Karpas-422 (cell line): ENCODE measurements around the gene GRB14. TPM values are rescaled to one million over a fixed set of nuclear protein-coding genes. Genes with fewer than 3 reads are reported as not detected.

Source experiments
- DNase-seq: peaks from one replicate; pipeline ENCODE4 v3.0.0-alpha.2; 2015
- H2AFZ ChIP-seq: fragments of 200-600 bp; sonication (generic); 2 replicates; pipeline ENCODE4 v1.6.1; 2014; ENCODE audit warnings: antibody characterized with exemption, low read length, mixed read lengths
- H3K27ac ChIP-seq: fragments of 200-600 bp; sonication (generic); 2 replicates; pipeline ENCODE4 v1.5.1; 2014; ENCODE audit warnings: mild to moderate bottlenecking, low read length, moderate library complexity
- H3K27me3 ChIP-seq: fragments of 200-600 bp; sonication (generic); 2 replicates; pipeline ENCODE4 v1.6.1; 2014; ENCODE audit warnings: low read length, mixed read lengths
- H3K36me3 ChIP-seq: fragments of 200-600 bp; sonication (generic); 2 replicates; pipeline ENCODE4 v1.6.1; 2014; ENCODE audit warnings: low read length, mixed read lengths; ENCODE audit not compliant: insufficient read depth
- H3K4me1 ChIP-seq: fragments of 200-600 bp; sonication (generic); 2 replicates; pipeline ENCODE4 v1.6.1; 2014; ENCODE audit warnings: mild to moderate bottlenecking, low read length, mixed read lengths
- H3K4me2 ChIP-seq: fragments of 200-600 bp; sonication (generic); 2 replicates; pipeline ENCODE4 v1.6.1; 2014; ENCODE audit warnings: low read length, low read depth, mild to moderate bottlenecking; ENCODE audit not compliant: poor library complexity, severe bottlenecking
- H3K4me3 ChIP-seq: fragments of 200-600 bp; sonication (generic); 2 replicates; pipeline ENCODE4 v1.5.1; 2014; ENCODE audit warnings: mild to moderate bottlenecking, antibody characterized with exemption, low read length, mixed read lengths
- H3K79me2 ChIP-seq: fragments of 200-600 bp; sonication (generic); 2 replicates; pipeline ENCODE4 v1.6.1; 2014; ENCODE audit warnings: mild to moderate bottlenecking, low read length, mixed read lengths
- H3K9ac ChIP-seq: fragments of 200-600 bp; sonication (generic); 2 replicates; pipeline ENCODE4 v1.6.0; 2014; ENCODE audit warnings: low read length
- H3K9me2 ChIP-seq: fragments of 200-600 bp; sonication (generic), shearing (Covaris generic); replicated peaks from 2 replicates; pipeline ENCODE4 v1.6.0; 2014; ENCODE audit warnings: mild to moderate bottlenecking, low read length, moderate library complexity; ENCODE audit not compliant: insufficient read depth
- H3K9me3 ChIP-seq: fragments of 300-700, 200-600 bp; sonication (generic); 2 replicates; pipeline ENCODE4 v1.6.1; 2014; ENCODE audit warnings: low read length, mixed read lengths
- H4K20me1 ChIP-seq: fragments of 200-600 bp; sonication (generic); 2 replicates; pipeline ENCODE4 v1.6.1; 2014; ENCODE audit warnings: mild to moderate bottlenecking, antibody characterized with exemption, low read length, low read depth; ENCODE audit not compliant: insufficient read depth
- total RNA-seq: library from RNA; depleted of rRNA; stranded (reverse); fragments of >200 nt; shearing (Covaris generic); gene quantifications from 2 replicates; pipeline ENCODE4 v1.2.3, GENCODE V29; 2014; ENCODE audit warnings: low replicate concordance

The GRB14 gene
- total RNA-seq, 1 experiment from 2014 or later, result not detected

GRCh38 chr2:164624316-164624715, 3.0 kb upstream of the GRB14 start:
- H3K4me2 ChIP-seq, result no peak overlapping the region
- no peak overlapping the region for H3K9ac ChIP-seq
- no peaks in the 10 kb centered on the region for H3K27me3 ChIP-seq
- H4K20me1 ChIP-seq, result no peaks in the 10 kb centered on the region
- no peaks in the 10 kb centered on the region for H3K9me2 ChIP-seq
- no peak overlapping the region for H2AFZ ChIP-seq
- H3K27ac ChIP-seq, result no peak overlapping the region
- no peaks in the 10 kb centered on the region for H3K4me1 ChIP-seq
- no peaks in the 10 kb centered on the region for H3K36me3 ChIP-seq
- H3K9me3 ChIP-seq, result no peaks in the 10 kb centered on the region
- no peaks in the 10 kb centered on the region for H3K79me2 ChIP-seq
- no peak overlapping the region for H3K4me3 ChIP-seq
- DNase-seq, result no peak

- H3K4me1 ChIP-seq, result no peaks in the 10 kb centered on the region
- no peak overlapping the region for H2AFZ ChIP-seq
- DNase-seq, result no peak
- H3K79me2 ChIP-seq, result no peaks in the 10 kb centered on the region
- no peak overlapping the region for H3K9ac ChIP-seq
- no peak overlapping the region for H3K4me2 ChIP-seq
- H3K4me3 ChIP-seq, result no peak overlapping the region
- no peaks in the 10 kb centered on the region for H3K9me2 ChIP-seq
- no peak overlapping the region for H3K27ac ChIP-seq
- no peaks in the 10 kb centered on the region for H4K20me1 ChIP-seq
- H3K27me3 ChIP-seq, result no peaks in the 10 kb centered on the region
- H3K36me3 ChIP-seq, result no peaks in the 10 kb centered on the region
- no peaks in the 10 kb centered on the region for H3K9me3 ChIP-seq
Measured at GRCh38 chr2:164622338-164623106, 1.2 kb upstream of the GRB14 start.

- Histone ChIP-seq H3K4me3 (no peak overlapping the region), H3K9me2 (no peaks in the 10 kb centered on the region), H3K79me2 (no peaks in the 10 kb centered on the region), H2AFZ (no peak overlapping the region), H3K36me3 (no peaks in the 10 kb centered on the region), H4K20me1 (no peaks in the 10 kb centered on the region), H3K9ac (no peak overlapping the region), H3K27ac (no peak overlapping the region), H3K4me1 (no peaks in the 10 kb centered on the region), H3K4me2 (no peak overlapping the region), H3K9me3 (no peaks in the 10 kb centered on the region), H3K27me3 (no peaks in the 10 kb centered on the region)
- no peak for DNase-seq
Measured at GRCh38 chr2:164621764-164622105, 453 bp upstream of the GRB14 start.

- H3K4me3 ChIP-seq, result no peak overlapping the region
- H3K9me3 ChIP-seq, result no peaks in the 10 kb centered on the region
- H3K9me2 ChIP-seq, result no peaks in the 10 kb centered on the region
- no peaks in the 10 kb centered on the region for H3K36me3 ChIP-seq
- DNase-seq, result no peak
- H4K20me1 ChIP-seq, result no peaks in the 10 kb centered on the region
- H3K27ac ChIP-seq, result no peak overlapping the region
- H3K79me2 ChIP-seq, result no peaks in the 10 kb centered on the region
- no peak overlapping the region for H3K9ac ChIP-seq
- H3K4me2 ChIP-seq, result no peak overlapping the region
- no peak overlapping the region for H2AFZ ChIP-seq
- no peaks in the 10 kb centered on the region for H3K27me3 ChIP-seq
- no peaks in the 10 kb centered on the region for H3K4me1 ChIP-seq
Measured at GRCh38 chr2:164620457-164620856, 825 bp downstream of the GRB14 start.

GRCh38 chr2:164617466-164617865, 3.8 kb downstream of the GRB14 start:
- no peaks in the 10 kb centered on the region for H3K9me2 ChIP-seq
- H3K27me3 ChIP-seq, result no peaks in the 10 kb centered on the region
- H3K4me2 ChIP-seq, result no peak overlapping the region
- no peaks in the 10 kb centered on the region for H3K9me3 ChIP-seq
- H2AFZ ChIP-seq, result no peak overlapping the region
- no peak for DNase-seq
- no peak overlapping the region for H3K9ac ChIP-seq
- H3K79me2 ChIP-seq, result no peaks in the 10 kb centered on the region
- no peaks in the 10 kb centered on the region for H3K4me1 ChIP-seq
- no peak overlapping the region for H3K27ac ChIP-seq
- no peaks in the 10 kb centered on the region for H4K20me1 ChIP-seq
- no peak overlapping the region for H3K4me3 ChIP-seq
- H3K36me3 ChIP-seq, result no peaks in the 10 kb centered on the region

- no peak overlapping the region for H3K27ac ChIP-seq
- H3K27me3 ChIP-seq, result no peaks in the 10 kb centered on the region
- H3K4me3 ChIP-seq, result no peak overlapping the region
- H3K9me3 ChIP-seq, result no peaks in the 10 kb centered on the region
- H4K20me1 ChIP-seq, result no peaks in the 10 kb centered on the region
- H3K79me2 ChIP-seq, result no peaks in the 10 kb centered on the region
- no peaks in the 10 kb centered on the region for H3K9me2 ChIP-seq
- H2AFZ ChIP-seq, result no peak overlapping the region
- H3K4me2 ChIP-seq, result no peak overlapping the region
- H3K36me3 ChIP-seq, result no peaks in the 10 kb centered on the region
- H3K4me1 ChIP-seq, result no peaks in the 10 kb centered on the region
- DNase-seq, result no peak
- no peak overlapping the region for H3K9ac ChIP-seq
Measured at GRCh38 chr2:164613321-164613982, 7.8 kb downstream of the GRB14 start.

- Histone ChIP-seq H3K9me2 (no peaks in the 10 kb centered on the region), H3K9me3 (no peaks in the 10 kb centered on the region), H3K79me2 (no peaks in the 10 kb centered on the region), H3K27ac (no peak overlapping the region), H2AFZ (no peak overlapping the region), H3K4me3 (no peak overlapping the region), H3K27me3 (no peaks in the 10 kb centered on the region), H3K9ac (no peak overlapping the region), H3K4me2 (no peak overlapping the region), H3K36me3 (no peaks in the 10 kb centered on the region), H3K4me1 (no peaks in the 10 kb centered on the region), H4K20me1 (no peaks in the 10 kb centered on the region)
- no peak for DNase-seq
Measured at GRCh38 chr2:164609790-164610189, 11.5 kb downstream of the GRB14 start.

GRCh38 chr2:164606557-164606956, 14.7 kb downstream of the GRB14 start:
- Histone ChIP-seq H3K9me2 (no peaks in the 10 kb centered on the region), H3K27ac (no peak overlapping the region), H3K9ac (no peak overlapping the region), H3K4me1 (no peaks in the 10 kb centered on the region), H3K4me3 (no peak overlapping the region), H2AFZ (no peak overlapping the region), H3K4me2 (no peak overlapping the region), H3K36me3 (no peaks in the 10 kb centered on the region), H3K9me3 (no peaks in the 10 kb centered on the region), H3K79me2 (no peaks in the 10 kb centered on the region), H3K27me3 (no peaks in the 10 kb centered on the region), H4K20me1 (no peaks in the 10 kb centered on the region)
- DNase-seq, result no peak
